Tibial nerve (tissue), 4 donors: ENCODE measurements around the gene TTC28. TPM values are rescaled to one million over a fixed set of nuclear protein-coding genes. Genes with fewer than 3 reads are reported as not detected.

Source experiments
- DNase-seq, 2 donors: peaks; one replicate each; pipeline ENCODE4 v3.0.0-alpha.2; 2019; ENCODE audit warnings: low spot score in 2 of 2
- H3K27ac ChIP-seq, 4 donors: fragments of 200-600 bp; sonication (generic) in 3 of 4; one replicate each; pipeline ENCODE4 v1.5.1; 2017 to 2019; ENCODE audit warnings: mild to moderate bottlenecking in 1 of 4
- H3K27me3 ChIP-seq, 2 donors: fragments of 200-600 bp; sonication (generic) in 1 of 2; one replicate each; pipeline versions ENCODE4 v1.5.1 to v1.6.0; 2017 to 2019
- H3K36me3 ChIP-seq, 3 donors: fragments of 200-600 bp; sonication (generic); one replicate each; pipeline ENCODE4 v1.5.1; 2018 to 2019
- H3K4me1 ChIP-seq, 4 donors: fragments of 200-600 bp; sonication (generic) in 3 of 4; one replicate each; pipeline ENCODE4 v1.5.1; 2017 to 2019
- H3K4me3 ChIP-seq, 4 donors: fragments of 200-600 bp; sonication (generic) in 3 of 4; one replicate each; pipeline ENCODE4 v1.5.1; 2017 to 2019; ENCODE audit warnings: mild to moderate bottlenecking in 1 of 4, moderate library complexity in 1 of 4
- H3K9me3 ChIP-seq, 4 donors: fragments of 200-600 bp; sonication (generic) in 3 of 4; one replicate each; pipeline ENCODE4 v1.5.1; 2017 to 2019
- EP300 ChIP-seq, 2 donors: sonication (generic); formaldehyde crosslinking; IDR thresholded peaks; one replicate each; pipeline ENCODE4 v1.6.1; 2017; ENCODE audit warnings: antibody characterized with exemption in 2 of 2, mild to moderate bottlenecking in 1 of 2
- POLR2A ChIP-seq, 2 donors: fragments of 450-650 bp; IDR thresholded peaks; one replicate each; pipeline ENCODE4 v1.6.1; 2017; ENCODE audit warnings: antibody characterized with exemption in 2 of 2, mild to moderate bottlenecking in 2 of 2, moderate library complexity in 2 of 2
- WGBS, 2 donors: methylation state at CpG; one replicate each; pipeline ENCODE4 v1.1.5; 2018; 5-methylcytosine and 5-hydroxymethylcytosine counted together
- total RNA-seq, 4 donors: library from RNA; depleted of rRNA; stranded (reverse); fragments of >200 nt; gene quantifications; one replicate each; pipeline ENCODE4 v1.1.0, GENCODE V29; 2016
- TF ChIP-seq, protein P1 (sequence below), 5 experiments: fragments of 200-600 bp in 3 of 5; fragments of 450-650 bp in 2 of 5; sonication (generic) in 3 of 5; IDR thresholded peaks; one replicate each; pipeline ENCODE4 v1.5.1; 2016 to 2019; ENCODE audit warnings: antibody characterized with exemption in 5 of 5, mild to moderate bottlenecking in 3 of 5, moderate library complexity in 2 of 5

The TTC28 gene
- total RNA-seq, 4 donors from 2014 or later: 83.9 to 177 (median 128) TPM

DNA sequence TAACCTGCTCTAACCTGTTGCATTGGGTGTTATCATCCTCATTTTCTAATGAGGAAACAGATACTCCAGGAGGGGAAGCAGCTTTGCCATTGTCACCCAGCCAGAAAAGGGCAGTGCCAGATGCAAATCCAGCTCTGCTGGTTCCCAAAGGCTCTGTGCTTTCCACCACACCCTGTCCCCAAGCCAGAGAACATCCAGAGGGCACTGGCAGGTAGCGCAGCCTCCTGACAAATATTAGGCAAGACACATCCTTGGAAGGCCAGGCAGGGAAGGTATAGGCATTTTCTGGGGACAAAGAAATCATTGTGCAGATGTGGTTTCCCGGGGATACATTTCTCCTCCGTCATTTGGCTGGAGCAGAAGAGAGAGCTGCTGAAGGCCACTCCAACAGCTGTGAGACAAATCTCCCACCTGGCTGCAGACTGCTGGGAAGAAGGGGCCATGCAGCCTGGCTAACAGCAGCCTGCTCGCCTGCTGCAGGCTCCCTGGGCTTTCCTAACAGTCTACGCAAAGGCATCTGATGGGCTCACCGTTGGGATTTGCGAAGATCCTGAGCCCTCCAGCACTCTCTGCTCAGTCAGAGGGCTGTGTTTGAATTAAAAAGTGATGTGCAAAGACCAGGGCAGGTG is 666.7 kb downstream of the TTC28 start:
- no peaks in the 10 kb centered on the region for H3K9me3 ChIP-seq
- H3K27ac ChIP-seq: no peak overlapping the region
- 62 to 76% methylated on average over 7 of the region's 7 CpGs for WGBS, 2 donors
- H3K36me3 ChIP-seq: peaks cover 0 to 34% (median 0%) of the 10 kb centered on the region in 3 donors
- no peaks in the 10 kb centered on the region for H3K27me3 ChIP-seq
- no peak for TF ChIP-seq POLR2A (IDR thresholded peaks at IDR 0.05)
- no peak for TF ChIP-seq EP300 (IDR thresholded peaks at IDR 0.05)
- TF ChIP-seq, protein P1, sequence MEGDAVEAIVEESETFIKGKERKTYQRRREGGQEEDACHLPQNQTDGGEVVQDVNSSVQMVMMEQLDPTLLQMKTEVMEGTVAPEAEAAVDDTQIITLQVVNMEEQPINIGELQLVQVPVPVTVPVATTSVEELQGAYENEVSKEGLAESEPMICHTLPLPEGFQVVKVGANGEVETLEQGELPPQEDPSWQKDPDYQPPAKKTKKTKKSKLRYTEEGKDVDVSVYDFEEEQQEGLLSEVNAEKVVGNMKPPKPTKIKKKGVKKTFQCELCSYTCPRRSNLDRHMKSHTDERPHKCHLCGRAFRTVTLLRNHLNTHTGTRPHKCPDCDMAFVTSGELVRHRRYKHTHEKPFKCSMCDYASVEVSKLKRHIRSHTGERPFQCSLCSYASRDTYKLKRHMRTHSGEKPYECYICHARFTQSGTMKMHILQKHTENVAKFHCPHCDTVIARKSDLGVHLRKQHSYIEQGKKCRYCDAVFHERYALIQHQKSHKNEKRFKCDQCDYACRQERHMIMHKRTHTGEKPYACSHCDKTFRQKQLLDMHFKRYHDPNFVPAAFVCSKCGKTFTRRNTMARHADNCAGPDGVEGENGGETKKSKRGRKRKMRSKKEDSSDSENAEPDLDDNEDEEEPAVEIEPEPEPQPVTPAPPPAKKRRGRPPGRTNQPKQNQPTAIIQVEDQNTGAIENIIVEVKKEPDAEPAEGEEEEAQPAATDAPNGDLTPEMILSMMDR (IDR thresholded peaks at IDR 0.05): no peak
- DNase-seq: no peak
- H3K4me1 ChIP-seq: peaks cover 0 to 9% (median 0%) of the 10 kb centered on the region in 4 donors
- H3K4me3 ChIP-seq: no peak overlapping the region

DNA sequence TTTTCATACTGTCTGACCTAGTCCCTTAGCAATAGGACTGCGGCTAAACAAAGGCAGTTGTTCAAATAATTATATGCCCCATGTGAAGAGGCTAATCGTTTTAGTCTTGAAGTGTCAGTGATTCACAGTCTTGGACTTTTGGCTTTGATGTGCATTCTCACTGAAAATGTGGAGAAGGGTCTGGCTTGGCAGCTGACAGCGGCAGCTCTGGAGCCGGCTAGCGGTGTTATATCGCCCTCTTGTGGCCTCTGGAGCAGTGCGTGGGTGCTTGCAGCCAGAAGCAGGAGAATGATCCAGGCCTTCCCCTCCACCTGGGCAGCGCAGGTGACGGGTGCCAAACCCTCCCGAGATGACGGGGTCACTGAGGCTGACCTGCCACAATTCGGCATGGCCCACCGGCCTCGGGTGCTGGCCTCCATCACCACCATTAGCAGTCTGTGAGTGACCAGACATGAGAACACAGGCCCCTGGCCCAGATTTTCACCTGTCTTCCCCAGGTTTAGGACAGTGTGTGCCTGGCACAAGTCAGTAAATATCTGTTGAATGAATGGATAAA is 670.3 kb downstream of the TTC28 start:
- WGBS, 2 donors: 12 to 13% methylated on average over 14 of the region's 14 CpGs
- Histone ChIP-seq H3K36me3 (peaks cover 0 to 48% (median 0%) of the 10 kb centered on the region in 3 donors), H3K4me3 (no peak overlapping the region), H3K4me1 (peaks cover 0 to 9% (median 0%) of the 10 kb centered on the region in 4 donors), H3K27ac (no peak overlapping the region), H3K9me3 (no peaks in the 10 kb centered on the region), H3K27me3 (no peaks in the 10 kb centered on the region)
- TF ChIP-seq EP300 (IDR thresholded peaks at IDR 0.05) (peak in 1 of 2 donors; percentile 22), POLR2A (IDR thresholded peaks at IDR 0.05) (no peak)
- TF ChIP-seq, protein P1 (IDR thresholded peaks at IDR 0.05): peak; percentile 92 to 96 (median 93)
- DNase-seq: peak; percentile 45 to 68

GRCh38 chr22:28008649-28009048 is 671.0 kb downstream of the TTC28 start:
- TF ChIP-seq EP300 (IDR thresholded peaks at IDR 0.05) (no peak), POLR2A (IDR thresholded peaks at IDR 0.05) (no peak)
- TF ChIP-seq, protein P1 (IDR thresholded peaks at IDR 0.05): no peak
- no peak overlapping the region for H3K4me3 ChIP-seq
- peaks cover 0 to 48% (median 0%) of the 10 kb centered on the region in 3 donors for H3K36me3 ChIP-seq
- no peak for DNase-seq
- no peaks in the 10 kb centered on the region for H3K27me3 ChIP-seq
- 87 to 89% methylated on average over 5 of the region's 5 CpGs for WGBS, 2 donors
- peaks cover 0 to 9% (median 0%) of the 10 kb centered on the region in 4 donors for H3K4me1 ChIP-seq
- no peaks in the 10 kb centered on the region for H3K9me3 ChIP-seq
- no peak overlapping the region for H3K27ac ChIP-seq

DNA sequence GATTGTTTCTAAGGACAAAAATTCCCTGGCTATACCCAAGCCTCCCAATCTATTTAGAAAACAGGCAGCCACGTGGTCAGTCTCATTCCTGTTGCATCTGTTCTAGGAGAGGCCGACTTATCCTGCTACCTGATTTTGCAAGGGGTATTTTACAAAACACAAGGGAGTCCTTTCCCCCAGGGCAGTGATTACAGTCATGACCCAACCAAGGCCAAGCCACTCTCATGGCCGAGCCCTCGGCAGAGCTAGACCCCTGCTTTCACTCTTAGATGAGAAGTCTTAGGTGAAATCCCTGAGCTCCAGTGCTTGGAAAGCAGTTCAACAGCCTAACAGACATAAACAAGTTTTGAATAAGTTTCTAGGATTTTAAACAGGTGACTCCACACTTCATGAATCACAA is 671.6 kb downstream of the TTC28 start:
- no peak for DNase-seq
- Histone ChIP-seq H3K4me3 (no peak overlapping the region), H3K36me3 (peaks cover 0 to 47% (median 0%) of the 10 kb centered on the region in 3 donors), H3K9me3 (no peaks in the 10 kb centered on the region), H3K4me1 (peaks cover 0 to 9% (median 0%) of the 10 kb centered on the region in 4 donors), H3K27ac (no peak overlapping the region), H3K27me3 (no peaks in the 10 kb centered on the region)
- WGBS, 2 donors: 89 to 94% methylated on average over 4 of the region's 4 CpGs
- TF ChIP-seq, protein P1 (IDR thresholded peaks at IDR 0.05): no peak
- TF ChIP-seq EP300 (IDR thresholded peaks at IDR 0.05) (no peak), POLR2A (IDR thresholded peaks at IDR 0.05) (no peak)

- Histone ChIP-seq H3K27me3 (no peaks in the 10 kb centered on the region), H3K4me1 (peaks cover 0 to 11% (median 0%) of the 10 kb centered on the region in 4 donors), H3K27ac (no peak overlapping the region), H3K4me3 (no peak overlapping the region), H3K36me3 (peaks cover 0 to 41% (median 0%) of the 10 kb centered on the region in 3 donors), H3K9me3 (no peaks in the 10 kb centered on the region)
- no peak for DNase-seq
- TF ChIP-seq, protein P1 (IDR thresholded peaks at IDR 0.05): no peak
- TF ChIP-seq POLR2A (IDR thresholded peaks at IDR 0.05) (no peak), EP300 (IDR thresholded peaks at IDR 0.05) (no peak)
- WGBS, 2 donors: 87 to 88% methylated on average over 7 of the region's 7 CpGs
Observed at GRCh38 chr22:28006271-28006670, 673.4 kb downstream of the TTC28 start.
